ENCODE results near the gene NIM1K.
A peak's percentile ranks its signal among the peaks of the same experiment; 100 is the strongest.

DNA sequence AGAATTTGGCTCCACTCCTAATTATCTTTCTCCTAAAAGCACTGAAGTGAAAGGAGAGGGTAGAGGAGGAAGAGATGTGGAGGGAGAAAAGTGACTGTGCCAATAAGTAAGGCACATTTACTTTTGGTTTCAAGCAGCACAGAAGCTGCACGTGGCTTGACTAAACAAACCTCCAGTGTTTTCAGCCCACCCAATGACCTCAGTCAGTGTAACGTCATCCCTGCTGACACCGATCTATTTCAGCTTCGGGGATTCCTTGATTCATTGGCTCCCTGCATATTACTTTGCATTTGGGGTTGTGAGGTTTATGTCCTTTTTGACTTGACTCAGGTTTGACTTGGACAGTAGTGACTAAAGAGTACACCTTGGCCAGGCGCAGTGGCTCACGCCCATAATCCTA, 35.6 kb upstream of the NIM1K start:
- TF ChIP-seq, protein P1, sequence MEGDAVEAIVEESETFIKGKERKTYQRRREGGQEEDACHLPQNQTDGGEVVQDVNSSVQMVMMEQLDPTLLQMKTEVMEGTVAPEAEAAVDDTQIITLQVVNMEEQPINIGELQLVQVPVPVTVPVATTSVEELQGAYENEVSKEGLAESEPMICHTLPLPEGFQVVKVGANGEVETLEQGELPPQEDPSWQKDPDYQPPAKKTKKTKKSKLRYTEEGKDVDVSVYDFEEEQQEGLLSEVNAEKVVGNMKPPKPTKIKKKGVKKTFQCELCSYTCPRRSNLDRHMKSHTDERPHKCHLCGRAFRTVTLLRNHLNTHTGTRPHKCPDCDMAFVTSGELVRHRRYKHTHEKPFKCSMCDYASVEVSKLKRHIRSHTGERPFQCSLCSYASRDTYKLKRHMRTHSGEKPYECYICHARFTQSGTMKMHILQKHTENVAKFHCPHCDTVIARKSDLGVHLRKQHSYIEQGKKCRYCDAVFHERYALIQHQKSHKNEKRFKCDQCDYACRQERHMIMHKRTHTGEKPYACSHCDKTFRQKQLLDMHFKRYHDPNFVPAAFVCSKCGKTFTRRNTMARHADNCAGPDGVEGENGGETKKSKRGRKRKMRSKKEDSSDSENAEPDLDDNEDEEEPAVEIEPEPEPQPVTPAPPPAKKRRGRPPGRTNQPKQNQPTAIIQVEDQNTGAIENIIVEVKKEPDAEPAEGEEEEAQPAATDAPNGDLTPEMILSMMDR (conservative IDR thresholded peaks at IDR 0.05; ENCODE audit: low read depth, low read length) = no peak
- TF ChIP-seq USF2 (IDR thresholded peaks at IDR 0.05; ENCODE audit: low read depth, low read length) (no peak), POLR2A (IDR thresholded peaks at IDR 0.05; ENCODE audit: low read depth, low read length) (no peak), RCOR1 (IDR thresholded peaks at IDR 0.05; ENCODE audit: insufficient replicate concordance, low read length) (no peak), CEBPB (IDR thresholded peaks at IDR 0.05; ENCODE audit: low read depth, low read length) (no peak), RAD21 (IDR thresholded peaks at IDR 0.05; ENCODE audit: low read length) (no peak), MAFK (IDR thresholded peaks at IDR 0.05; ENCODE audit: low read depth, low read length) (no peak), SMC3 (IDR thresholded peaks at IDR 0.05; ENCODE audit: low read depth, low read length) (no peak), ELK1 (IDR thresholded peaks at IDR 0.05; ENCODE audit: borderline replicate concordance, low read depth, low read length) (no peak), BHLHE40 (IDR thresholded peaks at IDR 0.05; ENCODE audit: low read depth, low read length) (peak; percentile 55; the same call in 1 of the 2 replicates), NFE2L2 (IDR thresholded peaks at IDR 0.05; ENCODE audit: low read depth, low read length) (no peak), RFX5 (IDR thresholded peaks at IDR 0.05; ENCODE audit: low read depth, low read length) (no peak), MXI1 (IDR thresholded peaks at IDR 0.05; ENCODE audit: borderline replicate concordance, low read depth, low read length) (no peak), MAZ (IDR thresholded peaks at IDR 0.05; ENCODE audit: borderline replicate concordance, low read depth, low read length) (no peak)

All from IMR-90 (cell line).